GM19467 (cell line): ENCODE measurements around the gene GDF15.
"Not testable (repeated sequence)": the region's sequence is repeated elsewhere in the genome, so short reads cannot be mapped to it uniquely, and the experiment has no call there.

Experiments
- ATAC-seq: cut with Tn5 transposase; IDR thresholded peaks from one replicate; pipeline ENCODE4 v1.9.1; 2021; ENCODE audit warnings: mild to moderate bottlenecking, moderate library complexity; ENCODE audit not compliant: unreplicated experiment

GDF15 gene

GRCh38 chr19:18390065-18390907 is 4.3 kb downstream of the GDF15 start:
- no peak for ATAC-seq

GRCh38 chr19:18391509-18392075 is 5.6 kb downstream of the GDF15 start:
- ATAC-seq: no peak

- no peak for ATAC-seq
Measured at GRCh38 chr19:18392417-18392816, 6.5 kb downstream of the GDF15 start.

- no peak for ATAC-seq
Measured at GRCh38 chr19:18392926-18393325, 7.0 kb downstream of the GDF15 start.

GRCh38 chr19:18393836-18394235 is 7.9 kb downstream of the GDF15 start:
- no peak for ATAC-seq

- no peak for ATAC-seq
Measured at GRCh38 chr19:18396471-18397241, 10.7 kb downstream of the GDF15 start.

GRCh38 chr19:18397242-18398202 is 11.6 kb downstream of the GDF15 start, which contains the start of gene LRRC25:
Gene LRRC25 (minus strand): TSS chr19:18397622. CDS start chr19:18396963, 659 bp downstream.
- no peak for ATAC-seq

- ATAC-seq: no peak
Measured at GRCh38 chr19:18399008-18399407, 13.1 kb downstream of the GDF15 start.

GRCh38 chr19:18401580-18402112 is 15.7 kb downstream of the GDF15 start:
- no peak for ATAC-seq

- ATAC-seq: not testable (repeated sequence)
Measured at GRCh38 chr19:18402455-18403248, 16.7 kb downstream of the GDF15 start.

GRCh38 chr19:18405754-18406153 is 19.8 kb downstream of the GDF15 start:
- ATAC-seq: not testable (repeated sequence)

GRCh38 chr19:18406749-18407148 is 20.8 kb downstream of the GDF15 start:
- ATAC-seq: no peak

- ATAC-seq: peak; percentile 58
Measured at GRCh38 chr19:18408053-18408476, 22.1 kb downstream of the GDF15 start.

- ATAC-seq: no peak
Measured at GRCh38 chr19:18412610-18413239, 26.8 kb downstream of the GDF15 start.

- no peak for ATAC-seq
Measured at GRCh38 chr19:18414504-18415177, 28.7 kb downstream of the GDF15 start.

GRCh38 chr19:18415178-18415867 is 29.4 kb downstream of the GDF15 start:
- ATAC-seq: no peak

GRCh38 chr19:18416778-18417249 is 30.9 kb downstream of the GDF15 start:
- ATAC-seq: no peak
